A673 (cell line): ENCODE results near the gene JARID2. TPM values are rescaled to one million over a fixed set of nuclear protein-coding genes. Genes with fewer than 3 reads are reported as not detected.

Experiments
- BruUV-seq: library from RNA; stranded (reverse); fragments of 400-500 nt; replicated peaks from 2 replicates; lab custom pipeline; 2021; lab: Mats Ljungman, UMichigan
- CTCF ChIA-PET: fragments of 300-600 bp; sonication (Branson Sonifier 250); formaldehyde crosslinking; loops from one replicate; lab custom pipeline; 2022; ENCODE audit warnings: antibody characterized with exemption; lab: Charles Lee
- POLR2A ChIA-PET: fragments of 300-600 bp; sonication (Branson Sonifier 250); formaldehyde crosslinking; loops from one replicate; lab custom pipeline; 2022; ENCODE audit warnings: antibody characterized with exemption; ENCODE audit not compliant: low non-redundant PET; lab: Charles Lee
- DNase-seq: peaks from one replicate; pipeline ENCODE4 v3.0.0-alpha.2; 2015; ENCODE audit warnings: low spot score
- H3K27ac ChIP-seq: fragments of 200-600 bp; sonication (generic); 2 replicates; pipeline ENCODE4 v1.5.1; 2016; ENCODE audit warnings: mixed run types, low read depth, mild to moderate bottlenecking, mixed read lengths, antibody characterized with exemption, low read length; ENCODE audit not compliant: poor library complexity, severe bottlenecking
- H3K27me3 ChIP-seq: fragments of 200-600 bp; sonication (generic); replicated peaks from 2 replicates; pipeline ENCODE4 v1.6.1; 2017; ENCODE audit warnings: mixed run types, low read depth, mild to moderate bottlenecking, mixed read lengths, antibody characterized with exemption, low read length; ENCODE audit not compliant: insufficient read depth, poor library complexity
- H3K36me3 ChIP-seq: fragments of 200-600 bp; sonication (generic); 2 replicates; pipeline ENCODE4 v1.6.1; 2016; ENCODE audit warnings: mixed run types, mild to moderate bottlenecking, mixed read lengths, antibody characterized with exemption, low read length; ENCODE audit not compliant: insufficient read depth, poor library complexity, severe bottlenecking
- H3K4me1 ChIP-seq: fragments of 200-600 bp; sonication (generic); 2 replicates; pipeline ENCODE4 v1.6.1; 2017; ENCODE audit warnings: mixed run types, mild to moderate bottlenecking, mixed read lengths, antibody characterized with exemption, low read length; ENCODE audit not compliant: insufficient read depth, poor library complexity, severe bottlenecking
- H3K4me3 ChIP-seq: fragments of 200-600 bp; sonication (generic); 2 replicates; pipeline ENCODE4 v1.5.1; 2016; ENCODE audit warnings: low read depth, mixed run types, mild to moderate bottlenecking, mixed read lengths, low read length; ENCODE audit not compliant: poor library complexity, severe bottlenecking
- H3K9me3 ChIP-seq: fragments of 200-600 bp; sonication (generic); 2 replicates; pipeline ENCODE4 v1.6.1; 2016; ENCODE audit warnings: mixed run types, low read depth, mild to moderate bottlenecking, mixed read lengths, antibody characterized with exemption, low read length; ENCODE audit not compliant: poor library complexity, severe bottlenecking
- EZH2 ChIP-seq: fragments of 200-600 bp; sonication (generic); IDR thresholded peaks from 2 replicates; pipeline ENCODE4 v1.6.1; 2017; ENCODE audit warnings: borderline replicate concordance, low read depth, mild to moderate bottlenecking, mixed read lengths, antibody characterized with exemption, low read length; ENCODE audit not compliant: poor library complexity, severe bottlenecking
- intact Hi-C: fragments of 100-400 bp; cut with micrococcal nuclease; formaldehyde crosslinking; loops from one replicate; pipeline ENCODE4 v1.10.0; 2022; ENCODE audit not compliant: unreplicated experiment
- total RNA-seq: library from RNA; stranded (reverse); gene quantifications from 2 replicates; pipeline ENCODE4 v1.2.3, GENCODE V29; 2021
- TF ChIP-seq, protein P1 (sequence below): fragments of 300-800, 200-600 bp; sonication (generic); conservative IDR thresholded peaks from 2 replicates; pipeline ENCODE4 v1.5.1; 2017; ENCODE audit warnings: low read depth, mild to moderate bottlenecking, antibody characterized with exemption, low read length, moderate library complexity, mixed read lengths

The JARID2 gene
- total RNA-seq, 1 experiment from 2014 or later = 29.4 TPM

GRCh38 chr6:15557174-15557573 is 311.3 kb downstream of the JARID2 start:
- ChIA-PET POLR2A (no interaction called here), CTCF (interaction anchor here (0.6 kb wide), 1 partner anchor 12 kb away, joined by 6 read pairs; no protein-coding TSS in a partner anchor)
- BruUV-seq = no TSS peak
- Histone ChIP-seq H3K4me3 (no peak overlapping the region), H3K27me3 (no peaks in the 10 kb centered on the region), H3K36me3 (no peaks in the 10 kb centered on the region), H3K9me3 (no peaks in the 10 kb centered on the region), H3K27ac (no peak overlapping the region), H3K4me1 (peaks cover 15% of the 10 kb centered on the region)
- DNase-seq = no peak
- TF ChIP-seq, protein P1, sequence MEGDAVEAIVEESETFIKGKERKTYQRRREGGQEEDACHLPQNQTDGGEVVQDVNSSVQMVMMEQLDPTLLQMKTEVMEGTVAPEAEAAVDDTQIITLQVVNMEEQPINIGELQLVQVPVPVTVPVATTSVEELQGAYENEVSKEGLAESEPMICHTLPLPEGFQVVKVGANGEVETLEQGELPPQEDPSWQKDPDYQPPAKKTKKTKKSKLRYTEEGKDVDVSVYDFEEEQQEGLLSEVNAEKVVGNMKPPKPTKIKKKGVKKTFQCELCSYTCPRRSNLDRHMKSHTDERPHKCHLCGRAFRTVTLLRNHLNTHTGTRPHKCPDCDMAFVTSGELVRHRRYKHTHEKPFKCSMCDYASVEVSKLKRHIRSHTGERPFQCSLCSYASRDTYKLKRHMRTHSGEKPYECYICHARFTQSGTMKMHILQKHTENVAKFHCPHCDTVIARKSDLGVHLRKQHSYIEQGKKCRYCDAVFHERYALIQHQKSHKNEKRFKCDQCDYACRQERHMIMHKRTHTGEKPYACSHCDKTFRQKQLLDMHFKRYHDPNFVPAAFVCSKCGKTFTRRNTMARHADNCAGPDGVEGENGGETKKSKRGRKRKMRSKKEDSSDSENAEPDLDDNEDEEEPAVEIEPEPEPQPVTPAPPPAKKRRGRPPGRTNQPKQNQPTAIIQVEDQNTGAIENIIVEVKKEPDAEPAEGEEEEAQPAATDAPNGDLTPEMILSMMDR = no peak
- no peak for TF ChIP-seq EZH2
- intact Hi-C loops = no loop called here

GRCh38 chr6:15560713-15561112 is 314.8 kb downstream of the JARID2 start:
- intact Hi-C loops = no loop called here
- POLR2A ChIA-PET = no interaction called here
- no peaks in the 10 kb centered on the region for H3K9me3 ChIP-seq
- no peaks in the 10 kb centered on the region for H3K27me3 ChIP-seq
- no peak for TF ChIP-seq EZH2
- TF ChIP-seq, protein P1 = no peak
- no peak overlapping the region for H3K27ac ChIP-seq
- no peak overlapping the region for H3K4me3 ChIP-seq
- CTCF ChIA-PET = no interaction called here
- no peaks in the 10 kb centered on the region for H3K36me3 ChIP-seq
- DNase-seq = no peak
- BruUV-seq = no TSS peak
- peaks cover 14% of the 10 kb centered on the region for H3K4me1 ChIP-seq

DNA sequence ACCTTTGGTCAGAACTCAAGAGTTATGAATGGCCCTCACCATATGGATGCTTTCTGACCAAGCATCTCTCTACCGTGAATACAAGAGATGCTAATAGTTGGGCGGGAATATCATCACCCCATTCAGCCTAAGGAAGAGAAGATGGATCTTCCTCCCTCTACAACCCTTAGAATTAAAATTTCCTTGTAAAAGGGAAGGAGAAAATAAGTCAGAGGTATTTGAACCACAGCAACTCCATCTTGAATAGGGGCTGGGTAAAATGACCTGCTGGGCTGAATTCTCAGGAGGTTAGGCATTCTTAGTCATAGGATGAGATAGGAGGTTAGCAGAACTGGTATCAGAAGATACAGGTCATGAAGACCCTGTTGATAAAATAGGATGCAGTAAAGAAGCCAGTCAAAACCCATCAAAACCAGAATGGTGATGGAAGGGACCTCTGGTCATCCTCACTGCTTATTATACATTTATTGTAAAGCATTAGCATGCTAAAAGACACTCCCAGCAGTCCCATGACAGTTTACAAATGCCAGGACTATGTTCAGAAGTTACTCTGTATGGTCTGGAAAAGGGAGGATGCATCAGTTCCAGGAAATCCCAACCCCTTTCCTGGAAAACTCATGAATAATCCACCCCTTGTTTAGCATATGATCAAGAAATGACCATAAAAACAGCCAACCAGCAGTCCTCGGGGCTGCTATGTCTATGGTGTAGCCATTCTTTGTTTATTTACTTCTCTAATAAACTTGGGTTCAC is 315.8 kb downstream of the JARID2 start:
- BruUV-seq = no TSS peak
- intact Hi-C loops = no loop called here
- Histone ChIP-seq H3K27me3 (no peaks in the 10 kb centered on the region), H3K4me1 (peaks cover 12% of the 10 kb centered on the region), H3K36me3 (no peaks in the 10 kb centered on the region), H3K27ac (no peak overlapping the region), H3K9me3 (no peaks in the 10 kb centered on the region), H3K4me3 (no peak overlapping the region)
- DNase-seq = no peak
- ChIA-PET POLR2A (no interaction called here), CTCF (no interaction called here)
- no peak for TF ChIP-seq EZH2
- TF ChIP-seq, protein P1 = no peak
